Measurements from ENCODE around the gene RANBP3. TPM values are rescaled to one million over a fixed set of nuclear protein-coding genes. Genes with fewer than 3 reads are reported as not detected.
A peak's percentile ranks its signal among the peaks of the same experiment; 100 is the strongest.
"Not testable (repeated sequence)": the region's sequence is repeated elsewhere in the genome, so short reads cannot be mapped to it uniquely, and the experiment has no call there.

Gene RANBP3
- total and polyA plus RNA-seq, 4 donors, result 42.0 to 88.6 (median 63.0) TPM

GRCh38 chr19:5989388-5990074 lies 11.6 kb upstream of the RANBP3 start:
- no peak for DNase-seq (ENCODE audit: low read depth in 4 of 6, low spot score in 6 of 6)
- no peaks in the 10 kb centered on the region for H3K27me3 ChIP-seq (ENCODE audit: control insufficient read depth, insufficient read depth, low read length)
- no peaks in the 10 kb centered on the region for H3K9me3 ChIP-seq (ENCODE audit: control insufficient read depth, insufficient read depth, low read length)
- H3K36me3 ChIP-seq (ENCODE audit: control insufficient read depth, insufficient read depth, low read length), result peaks cover 26% of the 10 kb centered on the region
- H3K4me3 ChIP-seq (ENCODE audit: low read depth, low read length), result no peak overlapping the region
- no peak overlapping the region for H3K27ac ChIP-seq (ENCODE audit: low read depth, low read length)
- peaks cover 27% of the 10 kb centered on the region for H3K4me1 ChIP-seq (ENCODE audit: control insufficient read depth, insufficient read depth, low read length)
- WGBS (ENCODE audit: insufficient coverage), result 64% methylated on average over 5 of the region's 8 CpGs

GRCh38 chr19:5988517-5989387 lies 10.8 kb upstream of the RANBP3 start:
- H3K36me3 ChIP-seq (ENCODE audit: control insufficient read depth, insufficient read depth, low read length), result peaks cover 19% of the 10 kb centered on the region
- 48% methylated on average over 2 of the region's 8 CpGs for whole genome bisulfite sequencing (ENCODE audit: insufficient coverage)
- no peaks in the 10 kb centered on the region for H3K27me3 ChIP-seq (ENCODE audit: control insufficient read depth, insufficient read depth, low read length)
- H3K9me3 ChIP-seq (ENCODE audit: control insufficient read depth, insufficient read depth, low read length), result no peaks in the 10 kb centered on the region
- DNase-seq (ENCODE audit: low read depth in 4 of 6, low spot score in 6 of 6), result peak in 1 of 6 donors; percentile 21
- H3K27ac ChIP-seq (ENCODE audit: low read depth, low read length), result no peak overlapping the region
- no peak overlapping the region for H3K4me3 ChIP-seq (ENCODE audit: low read depth, low read length)
- peaks cover 19% of the 10 kb centered on the region for H3K4me1 ChIP-seq (ENCODE audit: control insufficient read depth, insufficient read depth, low read length)

GRCh38 chr19:5987077-5987818 lies 9.3 kb upstream of the RANBP3 start:
- Histone ChIP-seq H3K4me3 (ENCODE audit: low read depth, low read length) (no peak overlapping the region), H3K27me3 (ENCODE audit: control insufficient read depth, insufficient read depth, low read length) (no peaks in the 10 kb centered on the region), H3K4me1 (ENCODE audit: control insufficient read depth, insufficient read depth, low read length) (peaks cover 6% of the 10 kb centered on the region), H3K9me3 (ENCODE audit: control insufficient read depth, insufficient read depth, low read length) (no peaks in the 10 kb centered on the region), H3K36me3 (ENCODE audit: control insufficient read depth, insufficient read depth, low read length) (peaks cover 11% of the 10 kb centered on the region), H3K27ac (ENCODE audit: low read depth, low read length) (no peak overlapping the region)
- DNase-seq (ENCODE audit: low read depth in 4 of 6, low spot score in 6 of 6), result peak; percentile 40 to 93 (median 70)
- 39% methylated on average over 16 of the region's 17 CpGs for WGBS (ENCODE audit: insufficient coverage)

GRCh38 chr19:5985837-5986236 lies 7.9 kb upstream of the RANBP3 start:
- H3K4me1 ChIP-seq (ENCODE audit: control insufficient read depth, insufficient read depth, low read length); H3K9me3 ChIP-seq (ENCODE audit: control insufficient read depth, insufficient read depth, low read length); H3K4me3 ChIP-seq (ENCODE audit: low read depth, low read length); H3K27me3 ChIP-seq (ENCODE audit: control insufficient read depth, insufficient read depth, low read length); H3K27ac ChIP-seq (ENCODE audit: low read depth, low read length); H3K36me3 ChIP-seq (ENCODE audit: control insufficient read depth, insufficient read depth, low read length); DNase-seq (ENCODE audit: low read depth in 4 of 6, low spot score in 6 of 6): not testable (repeated sequence)
- WGBS (ENCODE audit: insufficient coverage), result 93% methylated on average over 4 of the region's 5 CpGs

- 94% methylated on average over 7 of the region's 12 CpGs for WGBS (ENCODE audit: insufficient coverage)
- no peak overlapping the region for H3K4me3 ChIP-seq (ENCODE audit: low read depth, low read length)
- H3K4me1 ChIP-seq (ENCODE audit: control insufficient read depth, insufficient read depth, low read length), result peaks cover 5% of the 10 kb centered on the region
- DNase-seq (ENCODE audit: low read depth in 4 of 6, low spot score in 6 of 6), result no peak
- H3K27me3 ChIP-seq (ENCODE audit: control insufficient read depth, insufficient read depth, low read length), result no peaks in the 10 kb centered on the region
- H3K36me3 ChIP-seq (ENCODE audit: control insufficient read depth, insufficient read depth, low read length), result no peaks in the 10 kb centered on the region
- H3K27ac ChIP-seq (ENCODE audit: low read depth, low read length), result no peak overlapping the region
- H3K9me3 ChIP-seq (ENCODE audit: control insufficient read depth, insufficient read depth, low read length), result no peaks in the 10 kb centered on the region
Measured at GRCh38 chr19:5985098-5985783, 7.3 kb upstream of the RANBP3 start.

DNA sequence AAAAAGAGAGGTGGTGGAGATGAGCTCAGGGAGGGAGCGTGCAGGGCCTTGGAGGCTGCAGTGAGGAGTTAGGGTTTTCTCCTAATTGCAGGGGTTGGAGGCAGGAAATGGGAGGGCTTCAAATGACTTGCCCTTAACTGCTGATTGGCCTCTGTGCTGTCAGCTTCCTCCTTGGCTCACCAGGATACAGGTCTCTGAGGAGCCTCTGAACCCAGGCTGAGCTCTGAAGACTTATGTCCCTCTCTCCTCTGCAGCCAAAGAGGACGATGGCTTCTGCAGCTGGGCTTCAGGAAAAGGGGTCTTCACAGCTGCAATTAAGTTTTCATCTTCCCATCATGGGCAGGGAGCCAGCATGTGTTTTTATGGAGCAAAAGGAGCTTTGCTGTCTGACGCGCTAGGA lies 6.7 kb upstream of the RANBP3 start:
- Histone ChIP-seq H3K9me3 (ENCODE audit: control insufficient read depth, insufficient read depth, low read length) (no peaks in the 10 kb centered on the region), H3K4me3 (ENCODE audit: low read depth, low read length) (no peak overlapping the region), H3K4me1 (ENCODE audit: control insufficient read depth, insufficient read depth, low read length) (peaks cover 7% of the 10 kb centered on the region), H3K36me3 (ENCODE audit: control insufficient read depth, insufficient read depth, low read length) (no peaks in the 10 kb centered on the region), H3K27ac (ENCODE audit: low read depth, low read length) (no peak overlapping the region), H3K27me3 (ENCODE audit: control insufficient read depth, insufficient read depth, low read length) (no peaks in the 10 kb centered on the region)
- WGBS (ENCODE audit: insufficient coverage), result 96% methylated on average over 3 of the region's 4 CpGs
- DNase-seq (ENCODE audit: low read depth in 4 of 6, low spot score in 6 of 6), result no peak

DNA sequence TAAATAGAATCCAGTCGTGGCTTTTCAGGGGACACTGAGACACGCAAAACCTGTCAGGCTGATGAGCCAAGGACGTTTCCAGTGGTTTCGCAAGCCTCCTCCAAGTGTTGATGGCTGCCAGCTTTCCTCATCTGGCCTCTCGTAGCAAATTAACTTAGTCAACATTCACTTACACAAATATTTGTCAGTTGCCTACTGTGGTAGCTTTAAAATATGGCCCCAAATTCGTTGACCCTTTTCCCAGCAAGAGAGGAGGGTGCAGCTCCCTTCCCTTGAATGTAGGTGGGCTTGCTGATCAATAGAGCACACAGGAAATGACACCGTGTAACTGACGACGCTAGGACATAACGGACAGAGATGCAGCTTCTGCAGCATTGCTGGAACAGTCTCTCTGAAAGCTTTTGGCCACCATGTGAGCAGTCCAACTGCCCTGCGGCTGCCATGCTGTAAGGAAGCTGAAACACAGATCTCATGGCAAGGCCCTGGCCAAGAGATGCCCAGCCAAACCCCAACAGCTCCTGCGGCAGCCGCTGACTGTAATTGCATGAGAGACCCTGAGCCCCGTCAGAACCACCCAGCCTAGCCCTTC lies 5.5 kb upstream of the RANBP3 start:
- no peak overlapping the region for H3K27ac ChIP-seq (ENCODE audit: low read depth, low read length)
- H3K9me3 ChIP-seq (ENCODE audit: control insufficient read depth, insufficient read depth, low read length), result peaks cover 2% of the 10 kb centered on the region
- H3K4me3 ChIP-seq (ENCODE audit: low read depth, low read length), result no peak overlapping the region
- no peaks in the 10 kb centered on the region for H3K36me3 ChIP-seq (ENCODE audit: control insufficient read depth, insufficient read depth, low read length)
- H3K27me3 ChIP-seq (ENCODE audit: control insufficient read depth, insufficient read depth, low read length), result no peaks in the 10 kb centered on the region
- H3K4me1 ChIP-seq (ENCODE audit: control insufficient read depth, insufficient read depth, low read length), result peaks cover 15% of the 10 kb centered on the region
- 69% methylated on average over 13 of the region's 14 CpGs for WGBS (ENCODE audit: insufficient coverage)
- no peak for DNase-seq (ENCODE audit: low read depth in 4 of 6, low spot score in 6 of 6)

GRCh38 chr19:5978606-5979552 lies 939 bp upstream of the RANBP3 start:
- Histone ChIP-seq H3K27ac (ENCODE audit: low read depth, low read length) (peak overlapping the region; percentile 84), H3K4me1 (ENCODE audit: control insufficient read depth, insufficient read depth, low read length) (peaks cover 36% of the 10 kb centered on the region)
- WGBS (ENCODE audit: insufficient coverage), result 45% methylated on average over 22 of the region's 33 CpGs

More at GRCh38 chr19:5978606-5979552, 939 bp upstream of the RANBP3 start:
- peaks cover 16% of the 10 kb centered on the region for H3K36me3 ChIP-seq (ENCODE audit: control insufficient read depth, insufficient read depth, low read length)
- peaks cover 2% of the 10 kb centered on the region for H3K9me3 ChIP-seq (ENCODE audit: control insufficient read depth, insufficient read depth, low read length)
- H3K4me3 ChIP-seq (ENCODE audit: low read depth, low read length), result peak overlapping the region; percentile 74
- DNase-seq (ENCODE audit: low read depth in 4 of 6, low spot score in 6 of 6), result no peak
- no peaks in the 10 kb centered on the region for H3K27me3 ChIP-seq (ENCODE audit: control insufficient read depth, insufficient read depth, low read length)
